ENCODE results near the gene GSTCD.
"Not testable (repeated sequence)": the region's sequence is repeated elsewhere in the genome, so short reads cannot be mapped to it uniquely, and the experiment has no call there.

GSTCD gene

DNA sequence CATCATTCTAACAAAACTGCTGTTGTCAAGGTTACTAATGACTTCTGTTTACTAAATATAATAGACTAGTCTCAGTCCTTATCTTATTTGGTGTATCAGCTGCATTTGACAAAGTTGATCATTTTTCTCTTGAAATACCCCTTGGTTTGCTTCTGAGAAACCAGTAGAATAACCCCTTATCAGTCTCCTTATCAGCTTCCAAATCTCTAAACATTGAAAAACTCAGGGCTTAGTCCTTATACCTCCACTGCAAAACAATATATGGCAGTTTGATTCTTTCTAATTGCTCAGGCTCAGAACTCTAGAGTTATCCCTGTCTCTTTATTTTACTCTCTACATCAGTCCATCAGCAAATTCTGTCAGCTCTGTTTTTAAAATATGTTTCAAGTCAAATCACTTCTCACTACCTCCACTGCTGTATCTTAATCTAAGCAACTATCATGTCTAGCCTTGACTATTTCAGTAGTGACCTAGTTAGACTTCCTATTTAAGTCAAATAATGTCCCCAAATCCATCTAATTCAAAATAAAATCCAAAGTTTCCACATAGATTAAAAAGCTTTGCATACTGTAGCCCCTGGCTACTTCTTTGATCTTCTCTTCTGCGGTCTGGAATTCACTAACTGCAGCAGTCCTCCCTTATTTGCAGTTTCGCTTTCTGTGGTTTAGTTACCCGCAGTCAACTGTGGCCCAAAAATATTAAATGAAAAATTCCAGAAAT, 99.6 kb downstream of the GSTCD start:
- DNase-seq: no peak

DNA sequence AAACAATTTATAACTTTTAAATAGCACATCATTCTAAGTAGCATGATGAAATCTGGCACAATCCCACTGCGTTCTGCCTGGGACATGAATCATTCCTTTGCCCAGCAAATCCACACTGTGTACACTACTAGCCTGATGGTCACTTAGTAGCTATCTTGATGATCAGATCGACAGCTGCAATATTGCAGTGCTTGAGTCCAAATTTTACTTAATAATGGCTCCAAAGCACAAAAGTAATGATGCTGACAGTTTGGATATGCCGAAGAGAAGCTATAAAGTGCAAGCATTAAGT, 100.1 kb downstream of the GSTCD start:
- no peak for DNase-seq

DNA sequence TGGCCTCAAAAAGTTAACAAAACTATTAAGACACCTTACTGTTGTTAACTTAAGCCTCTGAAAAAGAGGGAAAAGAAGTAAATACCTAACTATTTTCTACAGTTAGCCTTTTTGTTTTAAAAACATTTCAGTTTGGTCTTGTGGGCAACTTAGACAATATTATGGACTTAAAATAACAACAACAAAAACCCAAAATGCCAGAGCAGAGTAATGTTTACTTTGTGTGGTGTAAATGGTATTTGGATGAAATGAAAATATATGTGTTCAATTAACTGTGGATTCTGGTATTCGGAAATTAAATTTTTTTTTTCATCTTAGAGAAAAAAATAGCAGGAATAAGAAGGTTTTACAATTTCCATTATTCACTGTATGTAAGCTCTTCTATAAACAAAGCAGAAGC, 107.1 kb downstream of the GSTCD start:
- DNase-seq: no peak

DNA sequence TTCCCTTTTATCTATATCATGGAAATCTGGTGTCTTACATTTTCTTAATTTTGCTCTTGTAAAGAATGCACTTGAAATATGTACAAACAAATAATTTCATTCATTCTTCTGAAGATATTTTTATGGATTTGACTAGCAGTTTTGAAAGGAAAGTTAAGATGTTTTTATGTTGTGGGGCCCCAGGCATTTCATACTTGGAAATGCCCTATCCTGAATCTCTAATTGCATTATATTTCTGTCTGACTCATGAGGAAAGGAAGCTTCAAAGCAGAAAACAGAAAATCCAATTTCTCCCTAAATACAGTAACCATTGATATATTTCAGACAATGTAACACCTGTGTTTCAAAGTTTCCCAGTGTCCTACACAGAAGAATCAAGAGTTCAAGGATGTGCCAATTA, 113.5 kb downstream of the GSTCD start:
- no peak for DNase-seq

DNA sequence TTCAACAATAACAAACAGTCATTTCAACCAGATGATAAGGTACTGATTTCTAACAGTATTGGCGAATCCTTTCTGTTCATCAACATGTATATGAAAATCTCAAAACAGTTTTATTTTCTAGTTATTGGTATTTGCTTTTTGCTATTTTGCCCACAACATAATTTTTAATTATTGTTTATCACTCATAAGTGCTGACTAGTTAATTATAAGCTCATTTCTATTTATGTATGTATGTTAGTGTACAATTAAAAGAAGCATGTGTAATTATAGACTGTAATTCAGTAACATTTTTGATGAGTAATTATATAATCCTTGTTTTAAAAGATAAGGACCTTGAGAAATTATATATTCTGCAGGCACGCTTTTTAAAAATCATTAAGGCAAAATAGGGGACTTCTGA, 119.5 kb downstream of the GSTCD start:
- DNase-seq: no peak

DNA sequence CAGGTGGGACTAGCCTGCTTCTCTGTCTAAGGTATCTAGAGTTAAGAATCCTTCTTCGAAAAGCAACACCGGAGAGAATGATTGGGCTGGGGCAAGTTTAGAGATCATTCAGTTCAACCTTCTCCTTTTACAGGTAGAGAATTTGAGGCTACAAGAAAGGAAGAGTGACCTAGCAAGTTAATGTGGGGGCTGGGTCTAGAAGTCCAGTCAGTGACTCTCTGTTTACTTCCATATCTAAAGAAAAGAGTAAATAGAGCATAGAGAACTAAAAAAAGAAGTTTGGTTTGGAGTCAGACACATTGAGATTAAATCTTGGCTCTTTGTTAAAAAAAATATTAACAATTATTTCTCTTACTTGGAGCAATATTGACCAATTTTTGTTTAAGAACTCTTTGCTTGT, 122.6 kb downstream of the GSTCD start:
- no peak for DNase-seq

DNA sequence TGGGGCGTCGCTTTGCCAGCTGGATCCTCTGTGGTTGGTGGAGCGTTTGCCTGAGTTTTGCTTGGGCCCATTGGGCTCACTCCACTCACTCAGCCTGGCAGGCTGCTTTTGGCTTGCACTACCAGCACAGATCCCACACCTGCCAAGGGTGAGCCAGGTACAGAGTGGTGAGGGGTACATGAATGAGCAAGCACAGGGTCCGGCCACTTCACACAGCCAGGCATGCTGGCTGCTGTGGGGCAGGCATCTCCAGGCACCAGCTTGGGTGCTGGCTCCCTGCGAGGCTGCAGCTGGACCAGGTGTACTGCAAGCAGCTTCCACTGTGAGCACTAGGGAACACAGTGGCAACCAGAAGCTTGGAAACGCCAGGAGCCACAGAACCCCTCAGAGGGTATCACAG, 126.6 kb downstream of the GSTCD start:
- no peak for DNase-seq

DNA sequence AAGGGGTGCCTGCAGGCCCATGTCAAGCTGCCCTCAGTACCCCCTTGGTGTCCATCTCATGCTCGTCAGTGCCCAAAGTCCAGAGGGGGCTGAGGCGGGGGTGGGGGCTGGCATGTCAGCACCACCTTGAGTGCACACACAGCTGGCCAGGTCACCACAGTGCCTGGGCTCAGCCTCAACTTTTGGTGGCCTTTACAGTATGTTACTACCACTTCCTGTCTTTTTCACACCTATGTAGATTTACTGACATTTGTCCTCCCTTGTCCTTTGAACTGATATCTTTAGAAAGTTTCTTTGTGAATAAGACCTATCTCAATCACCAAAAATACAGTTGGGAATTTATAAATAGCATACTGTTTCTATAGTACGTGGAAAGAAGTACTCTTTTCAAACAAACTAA, 128.0 kb downstream of the GSTCD start:
- no peak for DNase-seq

DNA sequence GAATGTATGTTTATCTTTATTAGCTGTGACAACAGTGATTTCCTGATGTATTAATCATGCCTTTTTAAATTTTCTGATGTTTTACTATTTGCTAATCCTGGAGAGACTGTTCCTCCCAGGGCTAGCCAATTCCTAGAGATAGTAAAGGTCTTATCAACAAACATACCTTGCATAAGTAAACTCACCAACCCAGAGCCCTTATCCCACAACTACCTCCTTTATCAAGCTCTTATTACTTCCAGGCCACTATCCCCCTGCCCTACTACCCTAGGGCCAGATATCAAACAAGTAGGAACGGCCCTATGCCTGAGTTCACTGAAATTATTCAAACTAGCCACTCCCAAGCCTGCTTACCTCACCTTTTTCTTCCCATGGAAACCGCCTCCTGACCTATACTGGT, 128.5 kb downstream of the GSTCD start:
- DNase-seq: no peak

DNA sequence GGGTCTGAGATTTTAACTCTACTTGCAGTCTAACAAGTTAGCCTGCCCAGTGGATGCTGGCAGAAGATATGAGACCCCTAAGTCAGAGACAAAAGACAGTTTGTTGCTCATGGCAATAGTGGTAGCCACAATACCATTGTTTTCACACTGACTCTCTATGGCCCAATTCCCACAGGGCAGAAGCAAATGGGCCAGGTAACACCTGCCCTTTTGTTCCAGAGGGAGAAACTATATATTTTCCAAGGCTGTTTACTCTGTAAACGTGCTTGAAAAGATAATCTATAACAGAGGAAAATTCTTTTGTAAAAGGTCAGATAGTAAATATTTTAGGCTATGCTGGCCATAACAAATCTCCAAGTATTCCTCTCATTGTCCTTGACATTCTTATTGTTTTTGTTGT, 129.5 kb downstream of the GSTCD start:
- DNase-seq: no peak

DNA sequence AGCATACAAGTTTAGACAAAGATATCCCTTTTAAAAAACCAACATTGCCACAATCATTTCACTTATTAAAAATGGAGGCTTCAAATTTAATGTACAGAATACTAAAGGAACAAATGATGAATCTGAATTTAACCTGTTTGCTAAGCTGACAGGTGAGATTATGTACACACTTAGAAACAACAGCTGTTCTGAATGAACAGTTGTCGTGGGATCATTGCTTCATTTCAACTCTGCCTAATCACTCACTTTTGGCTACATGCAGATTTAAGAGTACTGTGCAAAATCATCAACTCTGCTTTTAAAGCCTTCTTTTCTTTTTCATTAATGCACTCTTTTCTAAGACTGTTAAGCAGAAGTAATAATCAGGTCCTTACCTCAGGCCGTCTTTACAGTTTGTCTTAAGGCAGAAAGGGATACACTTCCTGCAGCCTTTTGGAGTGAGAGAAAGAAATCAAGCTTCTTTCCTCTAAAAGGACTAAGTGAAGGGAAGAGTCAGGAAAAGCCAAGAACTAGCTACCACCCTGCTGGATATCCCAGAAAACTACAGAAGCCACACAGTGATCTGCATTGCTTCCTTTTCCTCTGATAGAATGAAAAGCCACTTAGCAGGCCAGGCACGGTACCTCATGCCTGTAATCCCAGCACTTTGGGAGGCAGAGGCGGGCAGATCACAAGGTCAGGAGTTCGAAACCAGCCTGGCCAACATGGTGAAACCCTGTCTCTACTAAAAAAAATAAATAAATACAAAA, 132.0 kb downstream of the GSTCD start:
- peak; percentile 11 for DNase-seq

DNA sequence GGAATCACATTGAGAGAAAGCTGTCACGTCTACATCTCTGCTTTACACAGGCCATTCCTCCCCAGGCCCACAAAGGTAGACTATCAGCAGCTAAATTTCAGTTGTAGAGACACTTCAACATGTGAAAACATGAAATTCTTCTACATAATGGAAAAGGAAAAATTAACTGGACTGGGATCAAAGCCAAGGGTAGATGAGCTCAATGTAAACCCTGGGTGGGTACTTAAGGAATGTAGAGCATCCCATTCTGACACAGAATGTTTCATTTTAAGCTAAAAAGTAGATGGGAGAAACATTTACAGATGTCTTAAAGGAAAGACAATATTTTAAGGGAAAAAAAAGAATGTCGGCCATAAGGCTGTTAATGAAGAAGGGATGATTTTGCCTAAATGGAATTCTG, 135.4 kb downstream of the GSTCD start:
- no peak for DNase-seq

DNA sequence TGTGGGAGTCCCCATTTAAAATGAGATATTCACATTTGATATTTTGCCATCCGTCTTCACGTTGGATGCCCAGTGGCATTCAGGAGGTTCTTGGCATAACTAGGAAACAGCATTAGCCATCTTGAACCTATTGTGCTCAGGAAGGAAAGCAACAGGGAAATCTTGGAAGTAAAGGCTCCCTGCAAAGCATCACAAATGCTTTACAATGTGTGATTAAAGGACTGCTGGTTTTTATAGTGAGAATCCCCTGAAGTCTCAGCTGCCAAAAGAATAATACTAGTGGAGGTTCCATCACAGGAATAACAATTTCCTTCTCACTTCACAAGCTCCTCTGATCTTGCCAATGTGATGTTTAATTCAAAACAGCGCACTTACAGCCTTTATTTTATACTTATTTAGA, 137.0 kb downstream of the GSTCD start:
- no peak for DNase-seq

DNA sequence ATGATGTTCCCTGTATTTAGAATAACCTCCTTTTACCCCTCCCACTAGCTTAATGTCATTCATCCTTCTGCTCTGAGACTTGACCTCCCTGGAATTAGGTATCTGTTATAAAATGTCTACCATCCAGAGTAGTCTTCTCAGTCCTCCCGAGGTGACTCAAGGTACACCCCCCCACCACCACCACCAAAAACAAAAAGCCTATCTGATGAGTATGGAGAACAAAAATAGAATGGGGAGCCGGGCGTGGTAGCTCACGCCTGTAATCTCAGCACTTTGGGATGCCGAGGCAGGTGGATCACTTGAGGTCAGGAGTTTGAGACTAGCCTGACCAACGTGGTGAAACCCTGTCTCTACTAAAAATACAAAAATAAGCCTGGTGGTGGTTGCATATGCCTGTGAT, 139.8 kb downstream of the GSTCD start:
- not testable (repeated sequence) for DNase-seq

DNA sequence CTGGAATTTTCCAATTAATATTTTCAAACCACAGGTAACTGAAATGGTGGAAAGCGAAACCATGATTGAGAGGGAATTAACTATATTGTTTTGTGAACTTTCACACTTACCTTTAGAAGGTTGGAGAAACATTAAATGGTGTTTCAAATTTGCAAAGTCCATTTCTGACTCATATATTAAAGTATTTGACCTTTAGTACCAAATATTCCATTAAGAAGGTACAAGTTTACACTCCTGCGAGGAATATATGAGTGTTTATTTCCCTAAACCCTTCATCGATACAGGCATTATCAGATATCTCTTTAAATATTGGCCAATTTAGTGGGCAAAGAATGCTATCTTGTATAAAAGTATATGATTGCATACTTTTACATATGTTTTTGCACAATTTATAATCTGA, 142.6 kb downstream of the GSTCD start:
- no peak for DNase-seq

DNA sequence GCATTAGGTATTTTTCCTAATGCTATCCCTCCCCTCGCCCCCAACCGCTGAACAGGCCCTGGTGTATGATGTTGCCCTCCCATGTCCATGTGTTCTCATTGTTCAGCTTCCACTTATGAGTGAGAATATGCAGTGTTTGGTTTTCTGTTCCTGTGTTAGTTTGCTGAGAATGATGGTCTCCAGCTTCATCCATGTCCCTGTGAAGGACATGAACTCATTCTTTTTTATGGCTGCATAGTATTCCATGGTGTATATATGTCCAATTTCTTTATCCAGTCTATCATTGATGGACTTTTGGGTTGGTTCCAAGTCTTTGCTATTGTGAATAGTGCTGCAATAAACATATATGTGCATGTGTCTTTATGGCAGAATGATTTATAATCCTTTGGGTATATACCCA, 143.6 kb downstream of the GSTCD start:
- not testable (repeated sequence) for DNase-seq

DNA sequence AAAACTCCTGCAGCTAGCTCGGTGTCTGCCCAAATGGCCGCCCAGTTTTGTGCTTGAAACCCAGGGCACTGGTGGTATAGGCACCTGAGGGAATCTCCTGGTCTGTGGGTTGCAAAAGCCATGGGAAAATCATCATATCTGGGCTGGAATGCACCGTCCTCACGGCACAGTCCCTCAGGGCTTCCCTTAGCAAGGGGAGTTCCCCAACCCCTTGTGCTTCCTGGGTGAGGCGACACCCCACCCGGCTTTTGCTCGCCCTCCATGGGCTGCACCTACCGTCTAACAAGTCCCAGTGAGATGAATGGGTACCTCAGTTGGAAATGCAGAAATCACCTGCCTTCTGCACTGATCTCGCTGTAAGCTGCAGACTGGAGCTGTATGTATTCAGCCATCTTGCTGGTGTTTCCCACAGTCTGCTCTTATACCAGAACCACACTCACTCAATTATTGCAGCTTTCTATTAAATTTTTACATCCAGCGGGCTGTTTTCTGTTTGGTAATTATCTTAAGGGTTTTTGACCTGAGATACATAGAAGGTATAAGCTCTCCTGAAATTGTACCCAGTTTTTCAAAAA, 150.0 kb downstream of the GSTCD start:
- DNase-seq: no peak

DNA sequence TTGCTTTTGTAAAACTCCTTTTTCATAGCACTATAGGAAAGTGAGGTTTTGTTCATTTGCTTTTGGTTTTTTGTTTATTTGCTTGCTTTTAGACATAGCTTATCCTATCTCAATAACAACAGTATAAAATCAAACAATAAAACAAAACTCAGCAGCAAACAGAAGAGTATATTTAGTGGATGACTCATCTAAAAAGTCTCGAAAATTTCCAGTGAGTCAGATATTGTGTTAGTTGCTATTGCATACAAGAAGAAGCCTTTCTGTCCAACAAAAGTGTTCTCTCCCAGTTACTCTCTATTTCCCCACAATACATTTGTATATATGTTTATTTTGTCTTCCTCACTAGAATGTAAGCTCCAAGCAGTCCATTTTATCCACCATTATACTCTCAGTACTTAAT, 150.6 kb downstream of the GSTCD start:
- DNase-seq: no peak

DNA sequence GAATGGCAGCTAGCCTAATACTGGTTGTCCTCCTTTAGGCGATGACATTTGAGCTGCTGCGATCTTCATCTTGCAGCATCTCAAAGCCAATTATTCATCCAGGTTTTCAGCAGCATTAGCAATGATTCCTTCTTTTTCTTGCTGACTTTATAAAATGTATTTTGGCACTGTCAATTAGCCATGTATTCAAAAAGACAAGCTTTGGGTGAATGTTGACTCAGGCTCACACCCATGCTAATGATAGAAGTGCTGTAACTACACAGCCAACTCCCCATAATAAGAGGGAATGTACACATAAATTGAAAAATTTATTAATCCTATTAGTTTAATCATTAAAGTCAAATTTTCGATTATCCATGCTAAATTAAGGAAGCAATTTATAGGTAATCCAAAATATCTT, 162.4 kb downstream of the GSTCD start:
- no peak for DNase-seq

DNA sequence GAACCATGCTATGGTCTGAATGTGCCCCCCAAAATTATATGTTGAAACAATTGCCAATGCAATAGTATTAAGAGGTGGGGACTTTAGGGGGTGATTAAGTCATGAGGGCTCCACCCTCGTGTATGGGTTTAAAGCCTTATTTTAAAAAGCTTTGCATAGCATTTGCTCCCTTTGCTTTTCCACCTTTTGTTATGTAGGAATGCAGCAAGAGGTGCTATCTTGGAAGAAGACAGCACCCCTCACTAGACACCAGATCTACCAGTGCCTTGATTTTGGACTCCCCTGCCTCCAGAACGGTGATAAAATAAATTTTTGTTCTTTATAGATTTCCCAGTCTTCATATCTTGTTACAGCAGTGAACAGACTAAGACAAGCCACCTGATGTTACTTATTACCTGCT, 163.4 kb downstream of the GSTCD start:
- no peak for DNase-seq

DNA sequence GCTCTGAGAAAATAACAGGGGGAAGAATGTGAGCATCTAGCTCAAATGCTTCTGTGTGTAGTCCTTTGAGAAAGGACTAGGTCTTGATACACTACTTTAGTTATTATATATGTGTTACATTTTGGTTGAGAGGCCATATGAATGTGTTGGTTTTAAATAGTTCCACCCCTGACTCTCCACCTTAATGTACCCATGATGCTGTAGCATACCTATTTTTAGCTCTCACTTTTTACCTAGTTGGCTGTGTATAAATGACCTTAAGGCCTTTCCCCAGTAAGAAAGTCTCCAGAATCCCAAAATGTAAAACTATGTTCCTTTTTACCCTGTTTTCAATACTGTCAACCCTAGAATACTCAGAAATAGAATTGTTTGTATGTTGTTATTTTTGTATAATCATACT, 166.6 kb downstream of the GSTCD start:
- no peak for DNase-seq

DNA sequence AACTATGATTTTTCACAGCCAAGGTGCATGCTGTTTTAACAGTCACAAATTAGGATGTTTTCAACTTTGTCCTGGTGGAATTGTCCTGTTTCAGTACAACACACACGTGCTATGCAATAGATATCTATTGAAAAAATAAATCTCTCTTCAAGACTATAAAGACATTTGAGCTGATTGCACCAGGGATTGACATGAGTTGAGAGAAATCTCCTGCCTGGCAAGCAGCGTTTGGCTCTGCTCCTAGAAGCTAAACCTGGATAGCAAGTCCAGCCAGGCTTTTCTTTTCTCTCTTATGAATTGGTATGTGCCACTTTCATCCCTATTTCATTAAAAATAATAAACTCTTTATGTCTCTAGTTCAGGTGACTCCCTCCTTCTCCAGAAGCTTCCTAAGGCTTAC, 170.1 kb downstream of the GSTCD start:
- no peak for DNase-seq

DNA sequence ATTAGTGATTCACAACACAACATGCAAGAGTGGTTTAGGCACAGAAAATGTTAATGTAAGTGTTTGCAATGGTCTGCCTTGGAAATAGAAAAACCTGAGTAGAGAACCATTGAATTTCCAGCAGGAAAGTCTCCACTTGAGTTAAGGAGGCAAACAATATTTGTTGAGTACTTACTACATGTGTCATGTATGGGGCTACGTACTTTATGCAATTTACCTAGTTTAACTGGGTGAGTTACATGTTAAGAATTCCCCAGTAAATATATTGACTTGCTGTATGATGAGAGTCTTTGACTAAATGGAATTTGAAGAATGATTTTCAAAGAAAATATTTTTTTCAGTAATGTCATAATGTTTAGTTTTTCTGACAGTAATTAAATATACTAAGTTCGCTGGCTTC, 178.9 kb downstream of the GSTCD start:
- DNase-seq: no peak

DNA sequence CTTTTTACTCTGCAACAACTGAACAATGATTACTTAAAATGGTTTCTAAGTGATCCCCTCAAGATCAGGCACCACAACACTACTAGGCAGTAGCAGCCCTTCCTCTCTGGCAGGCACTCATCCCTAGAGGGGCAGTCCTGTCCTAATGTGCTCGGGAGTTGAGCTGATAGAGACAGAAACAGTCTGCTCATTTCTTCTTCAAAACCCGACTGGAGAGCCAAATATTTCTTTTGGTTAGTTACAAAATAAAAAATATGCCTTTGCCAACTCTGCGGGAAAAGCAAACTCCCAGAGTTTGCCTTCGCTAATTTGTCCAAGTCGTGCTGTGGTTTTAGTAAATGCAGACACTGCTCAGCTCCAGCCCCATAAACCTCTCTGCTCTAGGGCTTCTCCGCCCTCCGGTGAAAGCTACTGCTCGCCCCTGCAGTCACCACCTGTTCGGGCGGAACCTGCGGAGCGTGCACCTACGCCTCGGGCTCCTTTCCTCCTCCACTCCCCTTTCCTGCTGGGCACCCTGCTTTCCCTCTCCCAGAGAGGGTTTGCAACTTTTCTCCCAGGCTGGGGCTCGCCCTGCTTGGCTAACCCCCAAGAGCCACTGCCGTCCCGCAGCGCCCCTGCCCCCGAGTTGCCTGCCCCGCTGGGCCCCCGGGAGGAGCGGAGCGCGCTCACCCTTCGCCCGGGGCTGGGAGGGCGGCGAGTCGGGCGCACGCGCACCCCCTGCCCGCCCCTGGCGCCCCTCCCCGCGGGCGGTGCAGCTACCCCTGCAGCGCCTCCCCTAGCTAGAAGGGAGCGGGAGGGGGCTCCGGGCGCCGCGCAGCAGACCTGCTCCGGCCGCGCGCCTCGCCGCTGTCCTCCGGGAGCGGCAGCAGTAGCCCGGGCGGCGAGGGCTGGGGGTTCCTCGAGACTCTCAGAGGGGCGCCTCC, 186.3 kb downstream of the GSTCD start, which contains the start of gene NPNT:
Gene NPNT, plus strand, starts transcription at position 812 of the 923 bp plus-strand sequence. CDS start 182 bp downstream, outside the sequence.
- no peak for DNase-seq

Data from SHP77 treated with DMSO at 0.1 percent for 48 hours (cell line).